Erythroblast (primary cell): ENCODE results near the gene APOA4.

Source experiments
- GATA1 ChIP-seq: IDR thresholded peaks from 2 replicates; pipeline ENCODE4 v1.6.1; 2011; ENCODE audit warnings: low read depth, mild to moderate bottlenecking, control low read depth, low read length, moderate library complexity
- POLR2A ChIP-seq: IDR thresholded peaks from 2 replicates; pipeline ENCODE4 v1.6.1; 2011; ENCODE audit warnings: mild to moderate bottlenecking, low read length

GRCh38 chr11:116812109-116812508 lies 11.0 kb downstream of the APOA4 start:
- no peak for TF ChIP-seq POLR2A
- TF ChIP-seq GATA1, result no peak
